GM18909 (cell line): ENCODE measurements around the gene THAP6.
A peak's percentile ranks its signal among the peaks of the same experiment; 100 is the strongest.
"Not testable (repeated sequence)": the region's sequence is repeated elsewhere in the genome, so short reads cannot be mapped to it uniquely, and the experiment has no call there.

ENCODE experiments used
- ATAC-seq: cut with Tn5 transposase; IDR thresholded peaks from one replicate; pipeline ENCODE4 v1.9.1; 2021; ENCODE audit warnings: mild to moderate bottlenecking; ENCODE audit not compliant: unreplicated experiment, poor library complexity

The THAP6 gene

GRCh38 chr4:75519452-75519851 lies 5.2 kb downstream of the THAP6 start:
- not testable (repeated sequence) for ATAC-seq

- ATAC-seq, result no peak
Measured at GRCh38 chr4:75525086-75525485, 10.8 kb downstream of the THAP6 start.

DNA sequence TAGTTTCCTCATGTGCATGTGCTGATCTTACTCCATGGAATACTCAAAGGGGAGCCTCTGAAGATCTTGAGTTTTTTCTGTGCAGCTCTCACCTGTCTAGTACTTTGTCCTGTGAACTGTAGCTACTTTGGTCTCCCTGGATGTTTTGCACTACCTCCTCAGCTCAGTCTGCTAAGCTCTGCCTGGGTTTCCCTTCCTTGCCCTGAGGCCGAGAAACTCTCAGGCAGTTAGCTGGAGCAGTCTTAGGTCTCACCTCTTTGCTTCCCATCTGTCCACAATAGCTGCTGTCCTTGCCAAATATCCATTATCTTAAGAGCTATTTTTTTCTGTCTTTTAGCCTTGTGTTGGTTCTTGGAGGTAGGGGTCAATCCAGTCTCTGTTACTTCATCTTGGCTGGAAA lies 11.6 kb downstream of the THAP6 start:
- no peak for ATAC-seq

DNA sequence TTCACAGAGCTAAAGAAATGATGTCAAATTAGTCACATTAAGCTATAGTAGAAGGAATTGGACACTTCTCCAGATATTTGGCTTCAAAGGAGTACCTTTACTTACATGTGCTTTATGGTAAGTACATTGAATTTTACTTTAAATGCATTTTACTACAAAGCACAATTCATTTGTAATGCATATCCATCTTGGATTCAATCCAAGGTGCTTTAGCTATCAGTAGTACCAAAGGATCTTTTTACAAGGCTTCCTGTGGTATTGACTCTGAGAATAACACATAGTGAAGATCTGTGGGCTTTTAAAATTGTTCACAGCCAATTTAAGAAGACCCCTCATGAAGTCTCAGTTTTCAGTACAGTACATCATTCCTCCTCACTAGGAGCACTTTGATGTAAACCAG lies 13.2 kb downstream of the THAP6 start:
- no peak for ATAC-seq

DNA sequence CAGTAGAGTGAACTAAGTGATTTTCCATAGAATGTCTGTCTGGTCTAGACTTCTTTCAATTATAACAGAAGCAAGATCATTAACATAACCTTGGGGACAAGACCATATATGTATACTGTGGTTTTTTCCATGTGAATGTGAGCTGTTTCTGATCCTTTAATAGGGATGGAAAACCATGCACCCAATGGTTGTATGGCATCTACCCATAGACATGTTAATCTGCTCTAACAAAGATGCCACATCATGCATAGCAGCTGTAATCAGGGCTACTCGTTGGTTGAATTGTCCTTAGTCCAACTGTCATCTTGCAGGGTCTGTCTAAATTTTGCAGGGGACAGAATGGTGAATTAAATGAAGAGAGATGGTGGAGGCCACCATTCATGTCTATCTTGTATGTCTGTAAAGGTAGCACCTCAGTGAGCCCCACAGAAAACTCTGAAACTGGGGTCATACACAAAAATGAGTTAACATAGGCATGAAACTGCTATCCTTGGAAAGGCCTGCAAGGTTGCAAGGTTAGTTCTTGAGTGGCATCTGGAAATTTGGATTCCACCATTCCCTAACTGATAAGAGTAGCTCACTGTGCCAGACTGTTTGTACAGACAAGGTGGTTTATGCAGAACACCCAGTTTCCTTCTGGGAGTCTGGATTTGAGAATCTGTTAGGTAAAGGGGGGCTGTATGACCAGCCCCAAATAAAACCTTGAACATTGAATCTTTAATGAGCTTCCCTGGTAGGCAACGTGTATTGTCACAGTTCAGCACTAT lies 16.5 kb downstream of the THAP6 start:
- no peak for ATAC-seq

DNA sequence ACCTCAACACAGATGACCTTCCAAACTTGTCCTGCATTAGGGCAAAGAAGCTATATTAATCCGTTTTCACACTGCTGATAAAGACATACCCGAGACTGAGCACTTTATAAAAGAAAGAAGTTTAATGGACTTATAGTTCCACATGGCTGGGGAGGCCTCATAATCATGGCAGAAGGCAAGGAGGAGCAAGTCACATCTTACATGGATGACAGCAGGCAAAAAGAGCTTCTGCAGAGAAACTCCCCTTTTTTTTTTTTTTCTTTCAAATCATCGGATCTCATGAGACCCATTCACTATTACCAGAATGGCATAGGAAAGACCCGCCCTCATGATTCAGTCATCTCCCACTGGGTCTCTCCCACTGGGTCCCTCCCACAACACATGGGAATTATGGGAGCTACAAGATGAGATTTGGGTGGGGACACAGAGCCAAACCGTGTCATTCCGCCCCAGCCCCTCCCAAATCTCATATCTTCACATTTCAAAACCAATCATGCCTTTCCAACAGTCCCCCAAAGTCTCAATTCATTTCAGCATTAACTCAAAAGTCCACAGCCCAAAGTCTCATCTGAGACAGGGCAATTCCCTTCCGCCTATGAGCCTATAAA lies 17.4 kb downstream of the THAP6 start:
- ATAC-seq, result not testable (repeated sequence)

DNA sequence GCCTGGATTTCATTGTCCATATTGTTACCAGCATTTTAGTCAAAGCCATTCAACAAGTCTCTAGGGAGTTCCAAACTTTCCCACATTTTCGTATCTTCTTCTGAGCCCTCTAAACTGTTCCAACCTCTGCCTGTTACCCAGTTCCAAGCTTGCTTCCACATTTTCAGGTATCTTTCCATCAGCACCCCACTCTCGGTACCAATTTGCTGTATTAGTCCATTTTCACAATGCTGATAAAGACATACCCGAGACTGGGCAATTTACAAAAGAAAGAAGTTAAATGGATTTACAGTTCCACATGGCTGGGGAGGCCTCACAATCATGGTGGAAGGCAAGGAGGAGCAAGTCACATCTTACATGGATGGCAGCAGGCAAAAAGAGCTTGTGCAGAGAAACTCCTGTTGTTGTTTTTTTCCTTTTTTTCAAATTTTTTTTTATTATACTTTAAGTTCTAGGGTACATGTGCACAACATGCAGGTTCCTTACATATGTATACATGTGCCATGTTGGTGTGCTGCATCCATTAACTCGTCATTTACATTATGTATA lies 19.1 kb downstream of the THAP6 start:
- ATAC-seq, result not testable (repeated sequence)

GRCh38 chr4:75533926-75534325 lies 19.7 kb downstream of the THAP6 start:
- not testable (repeated sequence) for ATAC-seq

- ATAC-seq, result not testable (repeated sequence)
Measured at GRCh38 chr4:75537308-75537707, 23.0 kb downstream of the THAP6 start.

DNA sequence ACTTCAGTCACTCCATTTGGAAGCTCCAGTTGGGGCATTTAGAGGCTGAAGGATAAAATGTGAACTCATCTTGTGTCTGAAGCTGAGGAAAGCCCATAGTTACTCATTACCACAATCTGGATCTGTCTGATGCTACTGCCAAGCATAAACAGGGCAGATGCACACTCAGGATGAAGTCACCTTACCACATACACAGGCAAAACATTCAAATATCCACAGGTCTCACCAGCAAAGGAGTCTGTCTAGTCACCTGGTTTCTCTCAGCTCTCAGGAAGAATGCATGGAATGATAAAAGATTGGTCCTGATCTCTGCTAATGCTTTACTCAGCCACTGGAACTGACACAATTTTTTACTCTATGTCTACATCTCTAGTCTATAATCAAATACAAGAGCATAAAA lies 28.6 kb downstream of the THAP6 start:
- no peak for ATAC-seq

- not testable (repeated sequence) for ATAC-seq
Measured at GRCh38 chr4:75544220-75544619, 29.9 kb downstream of the THAP6 start.

DNA sequence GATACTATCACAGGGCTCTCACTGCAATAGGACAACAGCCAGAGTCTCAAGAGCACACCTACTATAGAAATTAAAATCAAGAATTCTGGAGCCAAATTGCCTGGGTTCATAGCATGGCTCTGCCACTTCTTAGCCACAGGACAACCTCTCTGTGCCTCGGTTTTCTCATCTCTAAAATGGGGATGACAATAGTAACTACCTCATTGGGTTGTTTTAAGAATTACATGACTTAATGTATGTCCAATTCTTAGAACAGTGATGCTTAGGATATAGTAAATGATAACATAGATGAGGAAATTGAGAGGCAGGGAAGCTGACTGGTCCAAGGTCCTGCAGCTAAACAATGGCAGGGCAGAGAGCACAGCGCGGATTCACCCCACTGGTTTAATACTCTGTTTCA lies 30.6 kb downstream of the THAP6 start:
- ATAC-seq, result no peak

- no peak for ATAC-seq
Measured at GRCh38 chr4:75545526-75545925, 31.3 kb downstream of the THAP6 start.

DNA sequence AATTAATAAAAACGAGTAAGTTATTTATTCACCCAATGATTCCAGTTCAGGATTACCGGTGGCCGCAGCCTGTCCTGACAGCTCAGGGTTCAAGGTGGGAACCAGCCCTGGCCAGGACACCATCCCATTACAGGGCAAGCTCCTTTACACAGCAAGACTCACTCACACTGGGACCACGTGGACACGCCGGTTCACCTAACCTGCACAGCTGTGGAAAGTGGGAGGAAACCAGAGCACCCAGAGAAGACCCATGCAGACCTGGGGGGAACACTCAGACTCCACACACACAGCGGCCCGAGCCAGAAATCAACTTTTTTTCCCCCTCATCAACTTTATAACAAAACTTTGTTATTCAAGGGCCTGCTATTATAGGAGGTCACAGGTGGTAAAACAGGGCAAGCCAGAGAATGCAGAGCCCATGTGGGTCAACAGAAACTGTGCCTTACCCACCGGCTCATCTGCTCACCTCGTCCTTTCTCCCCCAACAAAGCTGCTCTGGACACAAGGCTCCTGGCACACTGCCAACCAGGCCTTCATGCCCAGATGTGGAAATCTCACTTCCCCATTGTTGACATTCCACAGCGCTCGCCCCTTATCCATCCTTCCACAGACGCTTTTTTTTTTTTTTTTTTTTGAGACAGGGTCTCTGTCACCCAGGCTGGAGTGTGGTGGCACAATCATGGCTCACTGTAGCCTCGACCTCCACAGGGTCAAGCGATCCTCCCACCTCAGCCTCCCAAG lies 33.5 kb downstream of the THAP6 start:
- ATAC-seq, result no peak

- ATAC-seq, result no peak
Measured at GRCh38 chr4:75549019-75549418, 34.7 kb downstream of the THAP6 start.

GRCh38 chr4:75552452-75552851 lies 38.2 kb downstream of the THAP6 start:
- ATAC-seq, result no peak

DNA sequence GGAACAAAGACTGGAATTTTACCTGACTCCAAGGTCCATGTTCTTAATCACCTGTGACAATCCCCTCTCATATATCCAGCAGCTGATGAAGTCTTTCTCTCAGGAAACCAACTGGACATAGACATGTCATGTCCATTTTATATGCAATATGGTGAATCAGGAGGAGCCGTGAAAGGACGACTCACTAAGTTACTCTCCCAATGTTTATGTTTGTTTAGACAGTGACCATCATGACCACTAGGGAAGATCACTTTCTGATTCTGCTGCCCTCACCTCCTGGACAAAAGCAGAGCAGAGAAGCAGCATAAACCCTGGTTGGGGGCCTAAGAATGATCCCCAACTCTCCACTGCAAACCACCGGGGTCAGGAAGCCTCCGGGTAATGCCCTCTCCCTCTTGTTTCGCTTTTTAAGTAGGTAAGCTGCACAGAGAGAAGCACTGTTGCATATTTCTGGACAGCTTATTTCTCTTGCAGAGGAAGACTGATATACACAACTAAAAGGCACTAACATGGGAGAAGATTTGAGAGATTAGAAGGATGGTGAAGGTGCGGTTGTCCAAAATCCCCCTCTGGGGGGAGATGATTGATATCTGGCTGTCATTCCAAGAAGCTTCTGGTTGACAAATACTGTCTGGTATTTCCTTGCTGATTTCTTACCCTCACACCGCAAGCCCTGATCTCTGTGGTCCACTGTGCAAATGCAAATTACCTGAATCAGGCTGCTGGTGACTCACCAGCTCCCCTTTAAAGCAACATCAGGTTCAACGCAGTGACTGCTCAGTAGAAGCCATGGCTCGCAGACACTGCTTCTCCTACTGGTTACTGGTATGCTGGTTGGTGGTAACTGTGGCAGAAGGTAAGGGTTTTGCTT lies 41.3 kb downstream of the THAP6 start, which contains the start of gene ODAPH:
ODAPH (plus strand) TSS at position 773 of the 871 bp plus-strand sequence; CDS start at position 790, 17 bp downstream.
- peak; percentile 97 for ATAC-seq

- no peak for ATAC-seq
Measured at GRCh38 chr4:75557696-75558095, 43.4 kb downstream of the THAP6 start.

GRCh38 chr4:75561789-75562188 lies 47.5 kb downstream of the THAP6 start:
- no peak for ATAC-seq

DNA sequence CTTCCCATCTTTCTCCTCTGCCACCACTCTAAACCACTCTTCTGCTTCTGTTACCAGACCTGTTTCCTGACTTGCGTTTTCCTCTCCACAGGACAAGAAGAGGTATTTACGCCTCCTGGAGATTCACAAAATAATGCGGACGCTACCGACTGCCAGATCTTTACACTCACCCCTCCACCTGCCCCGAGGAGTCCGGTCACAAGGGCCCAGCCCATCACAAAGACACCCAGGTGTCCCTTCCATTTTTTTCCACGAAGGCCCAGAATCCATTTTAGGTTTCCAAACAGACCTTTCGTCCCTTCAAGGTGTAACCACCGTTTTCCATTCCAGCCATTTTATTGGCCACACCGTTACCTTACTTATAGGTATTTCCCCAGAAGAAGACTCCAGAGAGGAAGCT lies 49.8 kb downstream of the THAP6 start:
- no peak for ATAC-seq
